GM18511 (cell line): ENCODE measurements around the gene VPS51.

Source experiments
- ATAC-seq: cut with Tn5 transposase; IDR thresholded peaks from one replicate; pipeline ENCODE4 v1.9.1; 2021; ENCODE audit warnings: mild to moderate bottlenecking, moderate library complexity; ENCODE audit not compliant: unreplicated experiment

Gene VPS51

GRCh38 chr11:65095974-65096806, at the start of gene VPS51:
Gene VPS51, plus strand, starts transcription at chr11:65096214. Its CDS starts 37 bp downstream, at chr11:65096251.
- peak; percentile 91 for ATAC-seq

DNA sequence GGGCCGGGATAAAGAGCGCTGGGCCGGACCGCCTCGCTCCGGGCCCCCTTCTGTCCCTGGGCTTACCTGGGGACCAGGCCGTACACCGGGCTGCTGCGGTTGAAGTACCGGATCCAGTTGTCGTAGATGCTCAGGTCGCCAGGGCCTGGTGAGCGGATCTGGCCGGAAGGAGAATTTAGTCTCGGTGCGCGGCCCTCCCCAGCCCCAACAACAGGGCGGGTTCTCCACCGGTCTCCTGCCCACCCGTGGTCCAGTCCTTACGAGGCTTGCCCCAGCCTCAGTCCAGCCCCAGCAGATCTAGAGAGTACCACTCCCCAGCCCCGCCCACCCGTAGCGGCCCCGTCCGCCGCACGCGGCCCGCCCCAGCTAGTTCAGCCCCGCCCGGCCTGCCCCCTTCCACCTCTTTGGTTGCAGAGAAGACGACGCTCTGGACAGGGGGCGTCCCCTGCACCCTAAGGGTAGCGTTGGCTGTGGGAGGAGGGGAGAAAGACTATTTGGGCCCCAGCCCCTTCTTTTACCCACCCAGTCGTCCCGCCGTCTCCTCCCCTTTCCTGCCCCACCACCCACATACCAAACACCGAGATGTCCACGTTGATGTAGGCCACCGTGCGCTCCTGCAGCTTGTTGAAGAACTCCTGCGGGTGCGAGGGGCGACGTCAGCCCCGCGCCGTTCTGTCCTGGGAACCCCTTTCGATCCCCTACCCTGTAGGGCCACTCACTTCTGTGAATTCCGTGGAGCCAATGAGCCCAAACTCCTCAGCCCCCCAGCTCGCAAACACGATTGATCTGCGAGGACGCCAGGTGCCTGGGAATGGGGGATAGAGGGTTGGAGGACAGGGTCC, 48.2 kb upstream of the VPS51 start:
- no peak for ATAC-seq

GRCh38 chr11:65051398-65051858, 44.6 kb upstream of the VPS51 start:
- ATAC-seq, result no peak

DNA sequence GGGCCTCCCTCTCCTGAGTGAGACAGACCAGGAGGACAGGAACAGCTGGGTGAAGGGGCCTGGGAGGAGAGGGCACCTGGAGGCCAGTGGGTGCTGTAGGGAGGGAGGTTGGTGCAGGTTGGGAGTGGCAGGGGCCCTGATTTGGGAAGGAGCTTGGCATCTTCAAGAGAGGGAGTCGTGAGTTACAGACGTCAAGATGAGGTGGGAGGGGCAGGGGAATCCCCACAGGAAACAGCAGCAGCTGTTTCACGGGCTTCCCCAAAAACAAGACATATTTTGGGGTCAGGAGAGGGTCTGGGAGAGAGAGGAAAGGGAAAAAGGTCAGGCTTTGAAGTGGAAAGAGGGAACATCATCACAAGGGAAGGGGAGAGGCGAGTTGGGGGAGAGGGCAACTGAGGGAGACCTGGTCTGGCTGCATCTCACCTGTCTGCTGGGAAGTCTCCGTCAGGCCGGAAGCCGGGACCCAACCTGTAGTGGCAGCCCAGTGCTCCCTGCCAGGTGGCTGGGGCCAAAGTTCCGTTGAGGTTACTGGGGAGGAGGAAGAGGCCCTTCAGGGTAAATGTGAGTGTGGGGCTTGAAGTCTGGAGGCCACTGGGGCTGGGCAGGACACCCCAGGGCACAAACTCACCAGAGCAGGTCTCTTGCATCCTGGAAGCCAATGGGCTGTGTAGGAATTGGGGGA, 42.0 kb upstream of the VPS51 start:
- ATAC-seq, result no peak

GRCh38 chr11:65055538-65055937, 40.5 kb upstream of the VPS51 start:
- ATAC-seq, result no peak

DNA sequence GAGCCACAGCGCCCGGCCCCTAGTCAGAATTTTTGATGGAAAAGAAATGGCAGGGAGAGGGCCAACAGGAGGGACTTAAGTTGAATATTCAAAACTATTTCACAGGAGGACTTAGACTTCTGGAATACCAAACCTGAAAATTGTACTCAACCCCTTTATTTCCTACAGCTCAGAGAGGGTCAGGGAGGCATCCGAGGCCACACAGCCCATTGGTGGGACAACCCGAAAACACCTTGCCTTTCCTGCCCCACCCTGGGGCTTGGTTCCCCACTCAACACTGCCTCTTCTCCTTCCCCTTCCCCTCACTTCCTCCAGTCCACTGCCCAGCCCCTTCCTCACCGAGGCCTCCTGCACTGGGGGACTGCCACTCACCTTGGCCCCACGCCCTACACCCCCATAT, 39.0 kb upstream of the VPS51 start:
- no peak for ATAC-seq

DNA sequence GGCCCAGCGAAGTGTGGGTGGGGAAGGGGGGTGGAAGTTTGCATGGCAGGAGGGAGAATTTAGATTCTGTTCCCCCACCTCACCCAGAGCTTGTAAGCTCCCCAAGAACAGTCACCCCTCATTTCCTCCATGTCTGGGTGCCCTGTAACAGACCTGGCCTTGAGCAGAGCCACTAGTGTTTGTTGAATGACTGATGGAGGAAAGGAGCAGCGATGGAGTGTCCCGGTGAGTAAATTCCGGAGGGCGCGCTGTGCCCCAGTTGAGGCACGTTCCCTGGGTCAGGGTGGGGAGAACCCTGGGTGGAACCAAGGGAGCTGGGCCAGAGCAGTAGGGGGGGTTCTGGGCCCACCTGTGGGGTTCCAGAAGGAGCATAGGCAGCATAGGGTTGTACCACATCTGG, 38.5 kb upstream of the VPS51 start:
- ATAC-seq, result no peak

DNA sequence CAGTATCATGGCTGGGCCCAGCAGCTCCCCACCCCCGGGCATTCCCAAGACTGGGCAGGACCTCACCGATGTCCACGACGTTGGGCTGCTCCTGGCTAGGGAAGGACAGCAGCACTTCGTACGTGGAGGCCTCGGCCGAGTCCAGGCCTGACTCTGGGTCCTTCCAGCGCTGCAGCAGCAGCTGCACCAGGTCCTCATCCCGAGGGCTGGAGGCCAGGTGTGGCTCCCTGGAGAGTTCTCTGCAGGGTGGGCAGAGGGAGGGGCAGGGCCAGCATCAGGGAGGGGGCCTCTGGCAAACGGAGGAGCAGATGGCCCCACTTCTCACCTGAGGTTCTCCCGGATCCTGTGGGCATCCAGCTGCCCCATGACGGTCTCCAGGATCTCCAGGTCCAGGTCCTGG, 38.0 kb upstream of the VPS51 start:
- no peak for ATAC-seq

- no peak for ATAC-seq
Measured at GRCh38 chr11:65058419-65059054, 37.5 kb upstream of the VPS51 start, which contains the start of gene NAALADL1. Gene NAALADL1, minus strand, starts transcription at chr11:65058553. Its CDS starts 32 bp downstream, at chr11:65058521.

GRCh38 chr11:65059523-65059922, 36.5 kb upstream of the VPS51 start:
- ATAC-seq, result no peak

- ATAC-seq, result no peak
Measured at GRCh38 chr11:65059959-65060824, 35.8 kb upstream of the VPS51 start.

DNA sequence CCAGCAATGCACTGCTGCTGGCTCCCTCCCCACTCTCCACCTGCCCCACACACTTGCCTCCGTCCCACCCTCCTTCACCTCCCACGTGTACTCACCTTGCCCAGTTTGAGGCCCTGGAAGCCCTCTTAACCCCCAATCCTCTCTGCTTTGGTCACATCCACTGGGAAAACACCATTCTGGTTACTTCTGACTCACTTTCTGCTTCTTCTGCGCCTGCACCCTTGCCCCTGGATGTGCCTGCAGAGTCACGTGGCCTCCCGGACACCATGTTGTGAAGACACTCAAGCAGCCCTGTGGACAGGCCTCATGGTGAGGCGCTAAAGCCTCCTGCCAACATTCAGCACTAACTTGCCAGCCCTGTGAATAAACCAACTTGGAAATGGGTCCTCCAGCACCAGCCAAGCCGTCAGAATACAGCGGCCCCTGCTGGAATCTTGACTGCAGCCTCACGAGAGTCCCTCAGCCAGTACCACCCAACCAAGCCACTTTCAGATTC, 35.1 kb upstream of the VPS51 start:
- ATAC-seq, result no peak

GRCh38 chr11:65063532-65063931, 32.5 kb upstream of the VPS51 start:
- ATAC-seq, result no peak

- no peak for ATAC-seq
Measured at GRCh38 chr11:65064847-65065240, 31.2 kb upstream of the VPS51 start.

GRCh38 chr11:65065851-65066250, 30.2 kb upstream of the VPS51 start:
- no peak for ATAC-seq

GRCh38 chr11:65066315-65066714, 29.7 kb upstream of the VPS51 start:
- no peak for ATAC-seq

DNA sequence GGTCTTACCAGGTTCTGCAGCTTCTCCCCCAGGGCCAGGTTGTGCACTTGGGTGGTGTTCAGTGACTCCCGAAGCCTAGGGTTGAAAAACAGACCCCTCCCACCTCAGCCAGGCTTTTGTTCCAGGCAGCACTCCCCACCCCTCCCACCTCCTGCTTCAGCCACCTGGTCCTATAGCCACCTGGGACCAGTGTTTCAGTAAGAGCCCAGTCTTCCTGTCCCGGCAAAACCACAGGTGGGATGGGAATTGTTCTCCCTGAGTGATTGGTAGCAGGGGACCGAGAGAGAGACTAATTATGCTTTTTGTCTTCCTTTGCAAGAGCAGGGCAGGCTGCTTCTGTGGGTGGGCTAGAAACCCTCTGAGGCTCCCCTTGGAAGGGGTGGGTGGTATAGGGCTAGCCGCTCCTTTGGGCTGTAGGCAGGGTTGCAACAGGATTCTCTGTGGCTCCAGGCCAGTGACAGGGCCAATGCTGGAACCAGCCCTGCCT, 29.2 kb upstream of the VPS51 start:
- ATAC-seq, result no peak

- ATAC-seq, result no peak
Measured at GRCh38 chr11:65067446-65067845, 28.6 kb upstream of the VPS51 start.

GRCh38 chr11:65069217-65069616, 26.8 kb upstream of the VPS51 start:
- ATAC-seq, result no peak
